ENCODE results near the gene PRKG1.

Gene PRKG1

GRCh38 chr10:52027055-52027705 is 952.9 kb downstream of the PRKG1 start:
- in situ Hi-C loops (cut with MboI; ENCODE audit: low pct_unique_long_range_greater_than_20kb, low sequenced_read_pairs, unreplicated experiment): no loop called here
- no peak for TF ChIP-seq CTCF (IDR thresholded peaks at IDR 0.05; ENCODE audit: extremely low read depth, insufficient read depth, missing control alignments)
- no peak for DNase-seq (ENCODE audit: low spot score)

GRCh38 chr10:52028523-52028858 is 954.2 kb downstream of the PRKG1 start:
- no peak for TF ChIP-seq CTCF (IDR thresholded peaks at IDR 0.05; ENCODE audit: extremely low read depth, insufficient read depth, missing control alignments)
- DNase-seq (ENCODE audit: low spot score): no peak
- in situ Hi-C loops (cut with MboI; ENCODE audit: low pct_unique_long_range_greater_than_20kb, low sequenced_read_pairs, unreplicated experiment): no loop called here

- no peak for DNase-seq (ENCODE audit: low spot score)
- in situ Hi-C loops (cut with MboI; ENCODE audit: low pct_unique_long_range_greater_than_20kb, low sequenced_read_pairs, unreplicated experiment): no loop called here
- no peak for TF ChIP-seq CTCF (IDR thresholded peaks at IDR 0.05; ENCODE audit: extremely low read depth, insufficient read depth, missing control alignments)
Observed at GRCh38 chr10:52029628-52030027, 955.3 kb downstream of the PRKG1 start.

- DNase-seq (ENCODE audit: low spot score): no peak
- no peak for TF ChIP-seq CTCF (IDR thresholded peaks at IDR 0.05; ENCODE audit: extremely low read depth, insufficient read depth, missing control alignments)
- in situ Hi-C loops (cut with MboI; ENCODE audit: low pct_unique_long_range_greater_than_20kb, low sequenced_read_pairs, unreplicated experiment): no loop called here
Observed at GRCh38 chr10:52030051-52030790, 955.9 kb downstream of the PRKG1 start.

- no peak for DNase-seq (ENCODE audit: low spot score)
- no peak for TF ChIP-seq CTCF (IDR thresholded peaks at IDR 0.05; ENCODE audit: extremely low read depth, insufficient read depth, missing control alignments)
- in situ Hi-C loops (cut with MboI; ENCODE audit: low pct_unique_long_range_greater_than_20kb, low sequenced_read_pairs, unreplicated experiment): no loop called here
Observed at GRCh38 chr10:52030975-52031374, 956.7 kb downstream of the PRKG1 start.

- TF ChIP-seq CTCF (IDR thresholded peaks at IDR 0.05; ENCODE audit: extremely low read depth, insufficient read depth, missing control alignments): no peak
- in situ Hi-C loops (cut with MboI; ENCODE audit: low pct_unique_long_range_greater_than_20kb, low sequenced_read_pairs, unreplicated experiment): no loop called here
- DNase-seq (ENCODE audit: low spot score): no peak
Observed at GRCh38 chr10:52031771-52032170, 957.5 kb downstream of the PRKG1 start.
